Suprapubic skin (tissue), 4 donors: ENCODE results near the gene ZNF70.

Experiments
- CTCF ChIP-seq, 2 donors: fragments of 200-600 bp in 1 of 2; fragments of 450-650 bp in 1 of 2; sonication (generic) in 1 of 2; IDR thresholded peaks; one replicate each; pipeline ENCODE4 v1.5.1; 2016 to 2019; ENCODE audit warnings: antibody characterized with exemption in 2 of 2, mild to moderate bottlenecking in 1 of 2, moderate library complexity in 1 of 2
- EP300 ChIP-seq: sonication (generic); formaldehyde crosslinking; IDR thresholded peaks from one replicate; pipeline ENCODE4 v1.6.1; 2017; ENCODE audit warnings: antibody characterized with exemption
- POLR2A ChIP-seq, 2 donors: fragments of 450-650 bp; IDR thresholded peaks; one replicate each; pipeline ENCODE4 v1.6.1; 2017; ENCODE audit warnings: antibody characterized with exemption in 2 of 2, mild to moderate bottlenecking in 2 of 2, moderate library complexity in 2 of 2
- POLR2AphosphoS5 ChIP-seq, 3 donors: sonication (generic); formaldehyde crosslinking; IDR thresholded peaks; one replicate each; pipeline ENCODE4 v1.6.1; 2017; ENCODE audit warnings: antibody characterized with exemption in 3 of 3

GRCh38 chr22:23764899-23765881, 14.3 kb upstream of the ZNF70 start:
- TF ChIP-seq CTCF (IDR thresholded peaks at IDR 0.05) (no peak), POLR2A (IDR thresholded peaks at IDR 0.05) (no peak), POLR2AphosphoS5 (IDR thresholded peaks at IDR 0.05) (no peak), EP300 (no peak)
